GM12864 (cell line): ENCODE results near the gene IL10.

Source experiments
- DNase-seq: peaks from one replicate; pipeline ENCODE4 v3.0.0-alpha.2; 2011; ENCODE audit warnings: low read depth
- H3K4me3 ChIP-seq: 2 replicates; pipeline ENCODE4 v1.5.1; 2011; ENCODE audit warnings: mild to moderate bottlenecking, low read depth, low read length, control low read depth
- TF ChIP-seq, protein P1 (sequence below): IDR thresholded peaks from 2 replicates; pipeline ENCODE4 v1.5.1; 2011; ENCODE audit warnings: low read depth, mild to moderate bottlenecking, moderate library complexity, low read length, control low read depth, inconsistent platforms; ENCODE audit errors: missing control alignments

The IL10 gene

GRCh38 chr1:206754011-206754410 lies 18.3 kb downstream of the IL10 start:
- TF ChIP-seq, protein P1, sequence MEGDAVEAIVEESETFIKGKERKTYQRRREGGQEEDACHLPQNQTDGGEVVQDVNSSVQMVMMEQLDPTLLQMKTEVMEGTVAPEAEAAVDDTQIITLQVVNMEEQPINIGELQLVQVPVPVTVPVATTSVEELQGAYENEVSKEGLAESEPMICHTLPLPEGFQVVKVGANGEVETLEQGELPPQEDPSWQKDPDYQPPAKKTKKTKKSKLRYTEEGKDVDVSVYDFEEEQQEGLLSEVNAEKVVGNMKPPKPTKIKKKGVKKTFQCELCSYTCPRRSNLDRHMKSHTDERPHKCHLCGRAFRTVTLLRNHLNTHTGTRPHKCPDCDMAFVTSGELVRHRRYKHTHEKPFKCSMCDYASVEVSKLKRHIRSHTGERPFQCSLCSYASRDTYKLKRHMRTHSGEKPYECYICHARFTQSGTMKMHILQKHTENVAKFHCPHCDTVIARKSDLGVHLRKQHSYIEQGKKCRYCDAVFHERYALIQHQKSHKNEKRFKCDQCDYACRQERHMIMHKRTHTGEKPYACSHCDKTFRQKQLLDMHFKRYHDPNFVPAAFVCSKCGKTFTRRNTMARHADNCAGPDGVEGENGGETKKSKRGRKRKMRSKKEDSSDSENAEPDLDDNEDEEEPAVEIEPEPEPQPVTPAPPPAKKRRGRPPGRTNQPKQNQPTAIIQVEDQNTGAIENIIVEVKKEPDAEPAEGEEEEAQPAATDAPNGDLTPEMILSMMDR, result no peak

GRCh38 chr1:206753141-206753540 lies 19.2 kb downstream of the IL10 start:
- TF ChIP-seq, protein P1, result no peak
- DNase-seq, result no peak
- H3K4me3 ChIP-seq, result no peak overlapping the region

More at GRCh38 chr1:206754011-206754410, 18.3 kb downstream of the IL10 start:
- DNase-seq, result no peak
- no peak overlapping the region for H3K4me3 ChIP-seq

GRCh38 chr1:206752481-206752880 lies 19.8 kb downstream of the IL10 start:
- no peak overlapping the region for H3K4me3 ChIP-seq
- no peak for DNase-seq
- TF ChIP-seq, protein P1, result no peak

GRCh38 chr1:206751891-206752290 lies 20.4 kb downstream of the IL10 start:
- DNase-seq, result no peak
- no peak overlapping the region for H3K4me3 ChIP-seq
- TF ChIP-seq, protein P1, result no peak

DNA sequence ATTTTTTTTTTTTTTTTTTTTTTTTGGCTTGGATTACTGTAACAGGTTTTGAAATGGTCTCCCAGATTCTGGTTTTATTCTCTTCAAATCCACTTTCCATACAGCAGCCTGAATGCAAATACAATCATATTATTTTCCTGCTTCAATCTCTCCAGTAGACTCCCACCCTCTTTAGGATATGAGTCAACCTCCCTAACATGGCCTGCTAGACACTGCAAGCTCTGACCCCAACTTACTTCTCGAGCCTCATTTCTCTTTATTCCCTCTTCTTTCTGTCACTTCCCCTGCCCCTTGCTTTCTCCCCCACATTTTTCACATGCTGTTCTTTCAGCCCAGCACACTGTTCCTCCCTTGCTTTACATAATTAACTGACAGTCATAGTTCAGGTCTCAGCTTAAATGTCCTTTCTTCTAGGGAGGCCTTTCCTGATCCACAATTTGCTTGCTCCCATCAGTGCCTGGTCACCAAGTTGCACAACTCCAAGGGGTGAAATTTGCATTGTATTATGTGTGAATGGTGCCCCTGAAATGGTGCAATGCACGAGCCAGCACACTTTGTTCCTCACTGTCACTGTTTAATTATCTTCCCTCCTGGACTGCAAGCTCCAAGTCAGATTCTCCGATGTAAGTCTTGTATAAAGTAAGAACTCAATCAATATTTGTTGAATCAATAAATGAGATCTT lies 23.8 kb downstream of the IL10 start:
- DNase-seq, result no peak
- TF ChIP-seq, protein P1, result no peak
- H3K4me3 ChIP-seq, result no peak overlapping the region

GRCh38 chr1:206745301-206745700 lies 27.0 kb downstream of the IL10 start:
- no peak for DNase-seq
- H3K4me3 ChIP-seq, result no peak overlapping the region
- TF ChIP-seq, protein P1, result no peak

DNA sequence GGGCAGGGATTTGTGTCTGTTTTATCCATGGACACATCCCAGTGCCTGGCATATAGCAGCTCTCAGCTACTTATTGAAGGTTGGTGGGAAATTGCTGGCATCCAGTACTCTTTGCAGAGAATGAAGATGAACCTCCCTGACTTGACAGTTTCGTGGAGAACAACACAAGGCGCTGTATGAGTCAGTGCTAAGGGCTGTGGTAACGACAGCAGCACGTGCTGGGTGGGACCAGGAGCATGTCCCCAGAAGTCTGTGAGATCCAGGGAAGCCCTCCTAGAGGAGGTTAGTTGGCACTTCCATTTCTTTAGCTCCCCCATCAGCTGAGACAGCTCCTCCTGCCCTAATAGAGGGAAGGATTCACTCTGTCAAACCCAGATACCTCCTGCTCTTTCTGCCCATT lies 27.6 kb downstream of the IL10 start:
- no peak overlapping the region for H3K4me3 ChIP-seq
- DNase-seq, result no peak
- TF ChIP-seq, protein P1, result no peak
